Ovary (tissue), 9 donors: Measurements from ENCODE around the gene SMIM44. TPM values are rescaled to one million over a fixed set of nuclear protein-coding genes. Genes with fewer than 3 reads are reported as not detected.

Experiments used
- DNase-seq, 5 donors: peaks; one replicate each; pipeline ENCODE4 v3.0.0-alpha.2; 2019 to 2020
- H3K27ac ChIP-seq, 2 donors: fragments of 200-600 bp; one replicate each; pipeline versions ENCODE4 v1.5.1 to v1.8.0; 2019 to 2022
- H3K27me3 ChIP-seq: fragments of 200-600 bp; one replicate; pipeline ENCODE4 v1.8.0; 2022
- H3K36me3 ChIP-seq: fragments of 200-600 bp; sonication (generic); one replicate; pipeline ENCODE4 v1.5.1; 2019
- H3K4me1 ChIP-seq: one replicate; pipeline ENCODE4 v1.8.1; 2013; ENCODE audit warnings: mild to moderate bottlenecking, moderate library complexity; ENCODE audit not compliant: insufficient read depth
- H3K4me3 ChIP-seq: fragments of 200-600 bp; sonication (generic); one replicate; pipeline ENCODE4 v1.5.1; 2017
- H3K9me3 ChIP-seq, 2 donors: fragments of 200-600 bp in 1 of 2; sonication (generic) in 1 of 2; one replicate each; pipeline versions ENCODE4 v1.5.1 to v1.8.1; 2013 to 2019; ENCODE audit warnings: mild to moderate bottlenecking in 1 of 2, moderate library complexity in 1 of 2
- CTCF ChIP-seq, 3 donors: fragments of 450-650 bp in 2 of 3; fragments of 200-600 bp in 1 of 3; IDR thresholded peaks; one replicate each; pipeline versions ENCODE4 v1.5.1 to v1.8.0; 2016 to 2022; ENCODE audit warnings: antibody characterized with exemption in 3 of 3, mild to moderate bottlenecking in 1 of 3
- EP300 ChIP-seq: sonication (generic); formaldehyde crosslinking; IDR thresholded peaks from one replicate; pipeline ENCODE4 v1.6.1; 2017; ENCODE audit warnings: antibody characterized with exemption
- POLR2A ChIP-seq: fragments of 450-650 bp; IDR thresholded peaks from one replicate; pipeline ENCODE4 v1.6.1; 2017; ENCODE audit warnings: antibody characterized with exemption, mild to moderate bottlenecking, moderate library complexity
- WGBS, 3 donors: extraction: QIAGEN DNeasy Blood & Tissue Kit in 1 of 3; methylation state at CpG; one replicate each; pipeline versions ENCODE4 v1.1.5 to v1.1.7; 2013 to 2017; 5-methylcytosine and 5-hydroxymethylcytosine counted together
- intact Hi-C, 4 donors: fragments of 100-400 bp; cut with DNase I; formaldehyde crosslinking; loops; one replicate each; pipeline versions ENCODE4 v1.11.0 to v1.15.1; 2022 to 2023
- polyA plus RNA-seq, 2 donors: library from polyadenylated mRNA; stranded (reverse); fragments of 200-250 nt in 1 of 2; fragments of 350-450 nt in 1 of 2; fragmentation: Illumina TruSeq in 1 of 2; extraction: RNeasy Lipid Tissue Mini Kit (QIAGEN cat#74804) in 1 of 2; gene quantifications; one replicate each; pipeline ENCODE4 v1.2.3, GENCODE V29; 2013 to 2014
- total RNA-seq, 7 donors: library from RNA; depleted of rRNA in 2 of 7; stranded (reverse); fragments of >200 nt in 2 of 7; fragmentation: NEBNext Ultra II Directional in 3 of 7; extraction: Animal tissue kit (Norgen Biotek cat#: 25700) in 3 of 7; gene quantifications; one replicate each; pipeline versions ENCODE4 v1.1.0 to v1.2.4, GENCODE V29; 2016 to 2023
- donor health status: DM: no; HTN: no; CAD: no; lungs with moderate emphysema.
- donor health status: DM: no; HTN: no; CAD: no.
- donor health status: Bipolar disorder and iron deficiency.
- donor health status: DM: yes; HTN: yes; CAD: no.
- donor health status: DM: no; HTN: no; CAD: no.
- donor health status: DM: yes; HTN: yes; CAD: no.

The SMIM44 gene
- total and polyA plus RNA-seq, 9 donors, result 0.92 TPM; not detected in 8

GRCh38 chr19:3467437-3468198 is 15.6 kb downstream of the SMIM44 start:
- DNase-seq, result no peak
- 88 to 92% (median 91%) methylated on average over 10 of the region's 10 CpGs for whole genome bisulfite sequencing, 3 donors
- intact Hi-C loops, result loop anchor here in 1 of 4 donors (5.0 kb wide), 1 partner anchor 35 kb away; no protein-coding TSS in a partner anchor

GRCh38 chr19:3466635-3467034 is 16.6 kb downstream of the SMIM44 start:
- H3K27me3 ChIP-seq, result no peaks in the 10 kb centered on the region
- H3K9me3 ChIP-seq, result no peaks in the 10 kb centered on the region
- H3K4me3 ChIP-seq, result no peak overlapping the region
- TF ChIP-seq POLR2A (no peak), EP300 (no peak), CTCF (IDR thresholded peaks at IDR 0.05) (no peak)
- no peaks in the 10 kb centered on the region for H3K36me3 ChIP-seq
- peaks cover 7% of the 10 kb centered on the region for H3K4me1 ChIP-seq
- intact Hi-C loops, result loop anchor here in 1 of 4 donors (5.0 kb wide), 1 partner anchor 34 kb away; no protein-coding TSS in a partner anchor
- H3K27ac ChIP-seq, result peak overlapping the region in 1 of 2 donors; percentile 49
- 26 to 51% (median 30%) methylated on average over 9 of the region's 9 CpGs for WGBS, 3 donors
- DNase-seq, result no peak

More at GRCh38 chr19:3467437-3468198, 15.6 kb downstream of the SMIM44 start:
- TF ChIP-seq EP300 (no peak), CTCF (IDR thresholded peaks at IDR 0.05) (no peak), POLR2A (no peak)
- no peaks in the 10 kb centered on the region for H3K9me3 ChIP-seq
- peaks cover 7% of the 10 kb centered on the region for H3K4me1 ChIP-seq
- H3K27me3 ChIP-seq, result no peaks in the 10 kb centered on the region
- H3K4me3 ChIP-seq, result no peak overlapping the region
- H3K27ac ChIP-seq, result peak overlapping the region in 1 of 2 donors; percentile 40
- H3K36me3 ChIP-seq, result no peaks in the 10 kb centered on the region

GRCh38 chr19:3465552-3465951 is 17.7 kb downstream of the SMIM44 start:
- Histone ChIP-seq H3K4me1 (peaks cover 11% of the 10 kb centered on the region), H3K27ac (peak overlapping the region; percentile 41 to 49), H3K9me3 (no peaks in the 10 kb centered on the region), H3K36me3 (no peaks in the 10 kb centered on the region), H3K4me3 (no peak overlapping the region), H3K27me3 (no peaks in the 10 kb centered on the region)
- peak in 1 of 5 donors; percentile 27 for DNase-seq
- intact Hi-C loops, result loop anchor here in 1 of 4 donors (5.0 kb wide), 1 partner anchor 33 kb away; no protein-coding TSS in a partner anchor
- TF ChIP-seq CTCF (IDR thresholded peaks at IDR 0.05) (peak in 1 of 3 donors; percentile 7), POLR2A (no peak)
- WGBS, 3 donors, result 65 to 80% (median 78%) methylated on average over 7 of the region's 7 CpGs

GRCh38 chr19:3464587-3465235 is 18.5 kb downstream of the SMIM44 start:
- no peaks in the 10 kb centered on the region for H3K27me3 ChIP-seq
- H3K4me1 ChIP-seq, result peaks cover 18% of the 10 kb centered on the region
- DNase-seq, result peak in 1 of 5 donors; percentile 41
- 68 to 78% (median 74%) methylated on average over 18 to 31 of the region's 31 CpGs for WGBS, 3 donors
- no peaks in the 10 kb centered on the region for H3K9me3 ChIP-seq
- no peaks in the 10 kb centered on the region for H3K36me3 ChIP-seq
- no peak overlapping the region for H3K4me3 ChIP-seq
- intact Hi-C loops, result loop anchor here in 1 of 4 donors (5.0 kb wide), 1 partner anchor 32 kb away; no protein-coding TSS in a partner anchor
- TF ChIP-seq CTCF (IDR thresholded peaks at IDR 0.05) (no peak), EP300 (no peak), POLR2A (no peak)
- peak overlapping the region in 1 of 2 donors; percentile 33 for H3K27ac ChIP-seq
